NCI-H146 treated with DMSO at 0.1 percent for 48 hours (cell line): Measurements from ENCODE around the gene EIF2S3.

Experiments used
- DNase-seq: peaks from one replicate; lab custom pipeline; 2025; ENCODE audit not compliant: unreplicated experiment; lab: John Stamatoyannopoulos, UW

Gene EIF2S3

GRCh38 chrX:24125028-24125612 lies 70.4 kb downstream of the EIF2S3 start:
- DNase-seq: no peak
